Naive B cell (primary cell): ENCODE results near the gene ZSWIM4. TPM values are rescaled to one million over a fixed set of nuclear protein-coding genes. Genes with fewer than 3 reads are reported as not detected.
"Not testable (repeated sequence)": the region's sequence is repeated elsewhere in the genome, so short reads cannot be mapped to it uniquely, and the experiment has no call there.

ENCODE experiments used
- ATAC-seq, 2 donors: fragments of 150-1000 bp; cut with Tn5 transposase; 2 replicates each; pipeline ENCODE4 v1.10.0; 2021; ENCODE audit warnings: low read depth in 2 of 2, mild to moderate bottlenecking in 2 of 2, moderate library complexity in 2 of 2
- DNase-seq: peaks from one replicate; pipeline ENCODE4 v3.0.0; 2022
- H3K27ac Mint-ChIP-seq, 6 donors: one replicate each; pipeline ENCODE4 v1.8.0; 2020 to 2022; ENCODE audit warnings: mild to moderate bottlenecking in 6 of 6, mixed read lengths in 6 of 6, moderate library complexity in 5 of 6, inconsistent platforms in 2 of 6
- H3K27me3 Mint-ChIP-seq, 3 donors: one replicate each; pipeline ENCODE4 v1.8.0; 2021 to 2022; ENCODE audit warnings: mixed read lengths in 3 of 3, mild to moderate bottlenecking in 1 of 3
- H3K36me3 Mint-ChIP-seq, 2 donors: one replicate each; pipeline ENCODE4 v1.8.0; 2020 to 2022; ENCODE audit warnings: mixed read lengths in 2 of 2, inconsistent platforms in 1 of 2, mild to moderate bottlenecking in 1 of 2
- H3K4me1 Mint-ChIP-seq, 3 donors: one replicate each; pipeline ENCODE4 v1.8.0; 2020 to 2022; ENCODE audit warnings: mixed read lengths in 3 of 3, inconsistent platforms in 1 of 3, mild to moderate bottlenecking in 1 of 3, moderate library complexity in 1 of 3
- H3K4me3 Mint-ChIP-seq, 8 donors: one replicate each; pipeline ENCODE4 v1.8.0; 2020 to 2022; ENCODE audit warnings: mild to moderate bottlenecking in 8 of 8, mixed read lengths in 8 of 8, moderate library complexity in 8 of 8, inconsistent platforms in 2 of 8
- H3K9me3 Mint-ChIP-seq, 7 donors: one replicate each; pipeline ENCODE4 v1.8.0; 2020 to 2022; ENCODE audit warnings: mixed read lengths in 7 of 7, mild to moderate bottlenecking in 5 of 7, inconsistent platforms in 2 of 7, moderate library complexity in 1 of 7
- polyA plus RNA-seq, 6 donors: library from polyadenylated mRNA; unstranded; fragments of 300-500 nt; fragmentation: Illumina TruSeq; gene quantifications; one replicate each; pipeline ENCODE4 v1.2.3, GENCODE V29; 2021; ENCODE audit warnings: low read depth in 6 of 6

Gene ZSWIM4
- polyA plus RNA-seq, 6 donors from 2014 or later = 0.65 to 2.2 (median 0.89) TPM; not detected in 1

DNA sequence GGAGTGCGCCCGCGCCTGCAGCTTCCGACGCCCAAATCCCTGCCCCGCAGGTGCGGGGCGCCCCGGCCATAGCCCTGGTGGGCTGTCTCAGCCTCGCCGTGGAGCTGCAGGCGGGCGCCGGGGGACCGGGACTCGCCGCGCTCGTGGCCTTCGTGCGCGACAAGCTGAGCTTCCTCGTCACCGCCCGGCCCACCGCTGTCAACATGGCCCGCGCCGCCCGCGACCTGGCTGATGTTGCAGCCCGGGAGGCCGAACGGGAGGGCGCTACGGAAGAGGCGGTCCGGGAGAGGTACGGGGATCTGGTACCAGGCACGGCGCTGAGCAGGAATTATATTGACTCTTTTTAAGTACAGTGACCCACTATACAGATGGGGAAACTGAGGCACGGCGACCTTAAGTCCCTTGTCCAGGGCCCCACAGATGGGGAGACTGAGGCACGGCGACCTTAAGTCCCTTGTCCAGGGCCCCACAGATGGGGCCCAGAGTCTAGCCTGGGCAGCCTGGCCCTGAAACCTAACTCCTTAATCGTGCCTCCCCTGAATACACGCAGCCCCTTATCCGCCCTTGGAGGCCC, 30.3 kb upstream of the ZSWIM4 start:
- H3K4me3 Mint-ChIP-seq = peak overlapping the region; percentile 79 to 91 (median 86)
- no peaks in the 10 kb centered on the region for H3K27me3 Mint-ChIP-seq
- no peaks in the 10 kb centered on the region for H3K9me3 Mint-ChIP-seq
- no peaks in the 10 kb centered on the region for H3K36me3 Mint-ChIP-seq
- H3K4me1 Mint-ChIP-seq = peaks cover 9 to 24% (median 16%) of the 10 kb centered on the region in 3 donors
- ATAC-seq (peak; percentile 75 to 79), DNase-seq (peak; percentile 34)
- H3K27ac Mint-ChIP-seq = peak overlapping the region in 3 of 6 donors; percentile 26 to 95 (median 89)

DNA sequence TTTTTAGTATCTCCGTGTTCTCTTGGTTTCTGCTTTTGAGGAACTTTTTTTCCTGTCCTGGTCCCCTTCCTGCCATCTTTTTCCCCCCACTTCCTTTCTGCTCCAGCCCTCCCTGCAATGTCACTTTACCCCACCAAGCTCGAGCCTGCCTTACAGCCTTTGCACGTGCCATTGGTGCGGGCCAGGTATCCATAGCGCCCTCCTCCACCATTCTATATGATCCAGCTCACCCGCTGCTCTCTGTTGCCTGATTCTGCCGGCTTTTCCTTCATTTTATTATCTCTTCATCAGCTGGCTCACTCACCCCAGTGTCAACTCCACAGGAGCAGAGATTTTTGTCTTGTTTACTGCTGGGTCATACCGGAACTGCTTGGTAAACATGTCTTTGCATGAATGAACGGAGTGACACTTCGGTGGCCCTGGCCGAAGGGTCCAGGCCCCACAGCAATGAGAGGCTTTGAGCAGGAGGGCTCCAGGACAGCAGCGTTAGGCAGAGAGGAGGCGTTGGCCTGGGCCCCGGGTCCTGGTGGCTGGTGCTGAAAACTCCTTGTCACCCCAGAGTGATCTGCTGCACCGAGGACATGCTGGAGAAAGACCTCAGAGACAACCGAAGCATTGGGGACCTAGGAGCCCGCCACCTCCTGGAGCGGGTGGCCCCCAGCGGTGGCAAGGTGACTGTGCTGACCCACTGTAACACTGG, 29.7 kb upstream of the ZSWIM4 start:
- Mint-ChIP-seq H3K9me3 (no peaks in the 10 kb centered on the region), H3K4me3 (peak overlapping the region; percentile 79 to 91 (median 86)), H3K27me3 (no peaks in the 10 kb centered on the region), H3K4me1 (peaks cover 9 to 24% (median 16%) of the 10 kb centered on the region in 3 donors), H3K36me3 (no peaks in the 10 kb centered on the region), H3K27ac (peak overlapping the region in 4 of 6 donors; percentile 26 to 95 (median 70))
- DNase-seq (no peak), ATAC-seq (no peak)

DNA sequence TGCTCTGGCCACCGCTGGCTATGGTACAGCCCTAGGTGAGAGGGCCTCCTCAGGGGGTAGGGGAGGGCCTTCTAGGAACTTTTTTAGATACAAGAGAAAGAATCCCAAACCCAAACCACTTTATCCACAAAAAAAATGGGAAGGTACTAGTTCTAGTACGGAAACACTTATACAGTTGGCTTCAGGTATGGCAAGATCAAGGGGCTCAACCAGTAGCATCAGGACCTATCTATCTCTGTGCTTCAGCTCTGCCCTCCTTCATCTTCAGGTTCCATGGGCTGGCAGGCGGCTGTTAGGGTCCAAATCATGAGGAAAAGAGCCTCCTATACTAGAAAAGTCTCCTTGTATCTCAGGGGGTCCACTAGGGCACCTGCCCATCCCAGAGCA, 29.2 kb upstream of the ZSWIM4 start:
- DNase-seq (no peak), ATAC-seq (no peak)
- Mint-ChIP-seq H3K27ac (peak overlapping the region in 4 of 6 donors; percentile 20 to 89 (median 36)), H3K36me3 (no peaks in the 10 kb centered on the region), H3K9me3 (no peaks in the 10 kb centered on the region), H3K27me3 (no peaks in the 10 kb centered on the region), H3K4me3 (peak overlapping the region in 7 of 8 donors; percentile 12 to 91 (median 85)), H3K4me1 (peaks cover 9 to 24% (median 16%) of the 10 kb centered on the region in 3 donors)

DNA sequence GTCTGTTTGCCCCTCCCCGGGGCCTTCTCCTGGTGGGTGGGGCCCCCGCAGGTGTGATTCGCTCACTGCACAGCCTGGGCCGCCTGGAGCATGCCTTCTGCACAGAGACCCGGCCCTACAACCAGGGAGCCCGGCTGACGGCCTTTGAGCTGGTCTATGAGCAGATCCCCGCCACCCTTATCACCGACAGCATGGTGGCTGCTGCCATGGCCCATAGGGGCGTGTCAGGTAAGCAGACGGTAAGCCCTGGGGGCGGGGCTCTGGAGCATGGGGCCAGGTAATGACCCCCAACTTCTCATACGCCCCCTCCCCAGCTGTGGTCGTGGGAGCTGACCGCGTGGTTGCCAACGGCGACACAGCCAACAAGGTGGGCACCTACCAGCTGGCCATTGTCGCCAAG, 26.7 kb upstream of the ZSWIM4 start:
- Mint-ChIP-seq H3K27me3 (no peaks in the 10 kb centered on the region), H3K36me3 (no peaks in the 10 kb centered on the region), H3K27ac (no peak overlapping the region), H3K9me3 (no peaks in the 10 kb centered on the region), H3K4me3 (peak overlapping the region in 1 of 8 donors; percentile 77), H3K4me1 (peaks cover 9 to 18% (median 12%) of the 10 kb centered on the region in 3 donors)
- no peak for ATAC-seq
- DNase-seq = no peak

DNA sequence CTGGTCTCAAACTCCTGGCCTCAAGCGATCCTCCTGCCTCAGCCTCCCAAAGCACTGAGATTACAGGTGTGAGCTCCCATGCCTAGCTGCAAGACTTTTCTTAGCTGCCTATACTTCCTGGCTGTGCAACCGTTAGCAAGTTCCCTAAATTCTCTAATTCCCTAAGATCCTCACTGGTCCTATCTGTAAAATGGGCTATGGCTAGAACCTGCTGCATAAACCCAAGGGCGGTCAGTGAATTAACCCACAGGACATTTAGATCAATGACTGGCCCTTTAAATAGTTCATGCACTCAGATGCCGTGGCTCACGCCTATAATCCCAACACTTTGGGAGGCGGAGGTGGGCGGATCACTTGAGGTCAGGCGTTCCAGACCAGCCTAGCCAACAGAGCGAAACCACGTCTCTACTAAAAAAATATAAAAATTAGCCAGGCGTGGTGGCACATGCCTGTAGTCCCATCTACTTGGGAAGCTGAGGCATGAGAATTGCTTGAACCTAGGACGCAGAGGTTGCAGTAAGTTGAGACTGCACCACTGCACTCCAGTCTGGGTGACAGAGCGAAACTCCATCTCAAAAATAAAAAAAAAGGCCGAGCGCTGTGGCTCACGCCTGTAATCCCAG, 25.1 kb upstream of the ZSWIM4 start:
- no peak for ATAC-seq
- H3K27me3 Mint-ChIP-seq = no peaks in the 10 kb centered on the region
- no peaks in the 10 kb centered on the region for H3K9me3 Mint-ChIP-seq
- peaks cover 18 to 24% (median 20%) of the 10 kb centered on the region in 3 donors for H3K4me1 Mint-ChIP-seq
- no peak overlapping the region for H3K4me3 Mint-ChIP-seq
- H3K36me3 Mint-ChIP-seq = no peaks in the 10 kb centered on the region
- no peak for DNase-seq
- H3K27ac Mint-ChIP-seq = no peak overlapping the region

DNA sequence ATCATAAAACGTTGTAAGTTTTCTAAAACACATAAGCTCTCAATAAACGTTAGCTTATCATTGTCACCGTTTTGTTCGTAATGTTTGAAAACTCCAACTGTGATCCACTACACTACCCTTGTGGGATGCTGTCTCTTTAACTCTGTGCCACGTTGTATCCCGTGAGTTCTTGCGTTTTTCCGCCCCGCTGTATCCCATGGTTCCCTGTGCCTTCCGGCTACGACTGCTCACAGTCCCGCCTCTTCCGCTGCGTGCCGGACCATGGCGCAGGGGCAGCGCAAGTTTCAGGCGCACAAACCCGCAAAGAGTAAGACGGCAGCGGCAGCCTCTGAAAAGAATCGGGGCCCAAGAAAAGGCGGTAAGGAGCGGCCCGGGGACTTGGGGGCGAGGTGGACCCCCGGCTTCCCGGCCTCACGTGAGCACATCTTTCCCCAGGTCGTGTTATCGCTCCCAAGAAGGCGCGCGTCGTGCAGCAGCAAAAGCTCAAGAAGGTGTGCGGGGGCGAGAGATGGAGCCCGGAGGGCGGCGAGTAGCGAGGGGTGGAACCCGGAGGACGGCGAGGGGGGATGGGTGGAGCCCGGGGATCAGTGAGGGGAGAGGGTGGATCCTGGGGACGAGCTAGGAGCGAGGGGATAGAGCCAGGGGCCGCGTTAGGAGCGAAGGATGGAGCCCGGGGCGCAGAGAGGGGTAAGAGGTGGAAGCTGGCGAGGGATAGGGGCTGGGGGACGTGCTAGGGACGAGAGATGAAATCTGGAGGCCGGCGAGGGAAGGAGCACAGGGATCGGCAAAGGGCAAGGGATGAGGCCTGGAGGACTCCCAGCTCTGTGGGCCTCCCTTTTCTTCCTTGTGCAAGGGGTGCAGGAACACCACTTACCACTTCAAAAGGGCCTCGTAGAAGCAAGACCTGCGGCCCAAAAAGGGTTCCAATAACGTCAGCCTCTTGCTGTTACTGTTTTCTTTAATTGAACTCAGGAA, 20.7 kb upstream of the ZSWIM4 start, which contains the start of gene C19orf53:
Gene C19orf53 (plus strand): TSS at position 240 of the 975 bp plus-strand sequence. CDS start 22 bp downstream, at position 262.
- DNase-seq (peak; percentile 84), ATAC-seq (peak; percentile 99 to 100)
- H3K4me3 Mint-ChIP-seq = peak within 1 kb of the TSS; percentile 88 to 100 (median 99)
- no peaks in the 10 kb centered on the region for H3K27me3 Mint-ChIP-seq
- H3K27ac Mint-ChIP-seq = peak within 1 kb of the TSS; percentile 92 to 99 (median 98)
- peaks cover 26 to 34% (median 30%) of the 10 kb centered on the region in 3 donors for H3K4me1 Mint-ChIP-seq
- peaks cover 0 to 7% of the 10 kb centered on the region in 2 donors for H3K36me3 Mint-ChIP-seq
- H3K9me3 Mint-ChIP-seq = no peaks in the 10 kb centered on the region

DNA sequence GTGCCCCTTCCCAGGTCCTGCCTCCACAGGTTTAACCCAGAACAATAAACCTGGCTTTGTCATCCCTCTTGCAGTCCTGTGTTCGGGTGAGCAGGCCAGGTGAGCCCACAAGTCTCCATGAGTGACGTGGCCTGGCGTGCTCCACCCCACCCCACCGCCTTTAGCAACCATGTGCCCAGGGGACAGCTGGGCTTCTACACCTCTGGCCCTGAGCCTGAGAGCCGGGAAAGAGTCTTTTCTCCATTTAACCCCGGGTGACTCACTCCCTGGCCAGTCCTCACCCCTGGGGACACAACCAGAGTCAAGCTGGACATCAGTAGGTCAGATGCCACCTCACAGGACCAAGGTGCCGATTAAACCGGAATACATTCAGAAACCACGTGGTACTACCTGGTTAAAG, 16.8 kb upstream of the ZSWIM4 start:
- Mint-ChIP-seq H3K4me1 (peaks cover 26 to 34% (median 30%) of the 10 kb centered on the region in 3 donors), H3K36me3 (peaks cover 0 to 7% of the 10 kb centered on the region in 2 donors), H3K4me3 (peak overlapping the region in 1 of 8 donors; percentile 22), H3K27me3 (no peaks in the 10 kb centered on the region), H3K9me3 (no peaks in the 10 kb centered on the region), H3K27ac (peak overlapping the region in 1 of 6 donors; percentile 56)
- DNase-seq (no peak), ATAC-seq (no peak)

DNA sequence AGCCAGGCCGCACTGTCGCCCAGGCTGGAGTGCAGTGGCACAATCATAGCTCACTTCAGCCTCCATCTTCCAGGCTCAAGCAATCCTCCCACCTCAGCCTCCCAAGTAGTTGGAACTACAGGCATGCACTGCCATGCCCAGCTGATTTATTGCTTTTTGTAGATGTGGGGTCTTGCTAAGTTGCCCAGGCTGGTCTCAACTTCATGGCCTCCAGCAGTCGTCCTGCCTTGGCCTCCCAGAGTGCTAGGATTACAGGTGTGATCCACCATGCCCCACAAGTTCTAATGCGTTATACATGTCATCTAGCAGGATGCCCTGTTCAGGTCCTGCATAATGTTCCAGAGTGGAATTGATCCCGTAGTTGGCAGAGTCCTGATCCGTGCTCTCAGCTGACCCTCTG, 16.4 kb upstream of the ZSWIM4 start:
- Mint-ChIP-seq H3K4me1 (peaks cover 26 to 34% (median 30%) of the 10 kb centered on the region in 3 donors), H3K9me3 (no peaks in the 10 kb centered on the region), H3K27ac (peak overlapping the region in 1 of 6 donors; percentile 77), H3K36me3 (peaks cover 0 to 7% of the 10 kb centered on the region in 2 donors), H3K27me3 (no peaks in the 10 kb centered on the region), H3K4me3 (no peak overlapping the region)
- DNase-seq = no peak
- ATAC-seq = no peak

DNA sequence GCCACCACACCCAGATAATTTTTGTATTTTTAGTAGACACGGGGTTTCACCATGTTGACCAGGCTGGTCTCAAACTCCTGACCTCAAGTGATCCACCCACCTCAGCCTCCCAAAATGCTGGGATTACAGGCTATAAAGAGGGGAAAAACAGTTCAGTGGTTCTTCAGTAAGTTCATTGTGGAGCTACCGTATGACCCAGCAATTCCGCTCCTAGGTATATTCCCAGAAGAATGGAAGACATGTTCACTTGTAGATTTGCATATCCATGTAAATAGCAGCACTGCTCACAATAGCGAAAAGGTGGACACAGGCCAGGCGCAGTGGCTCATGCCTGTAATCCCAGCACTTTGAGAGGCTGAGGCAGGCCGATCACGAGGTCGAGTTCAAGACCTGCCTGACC, 15.4 kb upstream of the ZSWIM4 start:
- ATAC-seq, H3K36me3 Mint-ChIP-seq, H3K27ac Mint-ChIP-seq, H3K4me3 Mint-ChIP-seq, H3K9me3 Mint-ChIP-seq, H3K27me3 Mint-ChIP-seq, DNase-seq: not testable (repeated sequence)
- peaks cover 18 to 27% (median 24%) of the 10 kb centered on the region in 3 donors for H3K4me1 Mint-ChIP-seq

DNA sequence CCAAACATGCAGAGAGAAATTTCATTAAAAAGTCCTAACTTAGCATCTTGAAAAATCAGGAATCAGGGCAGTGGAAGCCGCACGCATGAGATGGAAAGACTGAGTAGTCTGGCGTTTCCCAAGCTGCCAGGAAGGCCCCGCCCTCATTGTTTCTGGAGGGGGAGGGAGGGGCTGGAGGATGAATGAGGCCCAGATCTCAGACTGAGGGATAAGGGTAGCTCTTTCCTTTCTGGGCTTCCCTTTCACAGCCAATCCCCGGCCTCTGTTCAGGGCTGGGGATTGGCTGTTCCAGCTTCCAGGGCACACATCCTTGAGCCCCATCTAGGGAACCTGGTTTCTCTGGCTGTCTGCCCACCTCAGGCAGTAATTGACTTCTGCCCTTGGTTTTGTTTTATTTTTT, 13.7 kb upstream of the ZSWIM4 start:
- Mint-ChIP-seq H3K27ac (no peak overlapping the region), H3K27me3 (no peaks in the 10 kb centered on the region), H3K4me1 (peaks cover 8 to 16% (median 13%) of the 10 kb centered on the region in 3 donors), H3K36me3 (peaks cover 0 to 4% of the 10 kb centered on the region in 2 donors), H3K9me3 (no peaks in the 10 kb centered on the region), H3K4me3 (no peak overlapping the region)
- DNase-seq (no peak), ATAC-seq (no peak)

DNA sequence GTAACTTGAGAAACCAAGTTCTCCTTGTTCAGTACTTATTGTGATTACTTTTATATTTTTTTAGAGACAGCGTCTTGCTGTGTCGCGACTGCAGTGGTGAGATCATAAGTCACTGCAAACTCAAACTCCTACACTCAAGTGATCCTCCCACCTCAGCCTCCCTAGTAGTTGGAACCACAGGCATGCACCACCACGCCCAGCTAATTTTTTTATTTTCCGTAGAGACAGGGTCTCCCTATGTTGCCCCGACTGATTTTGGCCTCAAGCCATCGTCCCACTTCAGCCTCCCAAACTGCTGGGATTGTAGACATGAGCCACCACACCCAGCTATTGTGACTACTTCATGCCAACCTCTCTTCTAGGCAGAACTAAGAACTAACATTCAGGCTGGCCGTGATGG, 12.7 kb upstream of the ZSWIM4 start:
- H3K36me3 Mint-ChIP-seq = no peaks in the 10 kb centered on the region

DNA sequence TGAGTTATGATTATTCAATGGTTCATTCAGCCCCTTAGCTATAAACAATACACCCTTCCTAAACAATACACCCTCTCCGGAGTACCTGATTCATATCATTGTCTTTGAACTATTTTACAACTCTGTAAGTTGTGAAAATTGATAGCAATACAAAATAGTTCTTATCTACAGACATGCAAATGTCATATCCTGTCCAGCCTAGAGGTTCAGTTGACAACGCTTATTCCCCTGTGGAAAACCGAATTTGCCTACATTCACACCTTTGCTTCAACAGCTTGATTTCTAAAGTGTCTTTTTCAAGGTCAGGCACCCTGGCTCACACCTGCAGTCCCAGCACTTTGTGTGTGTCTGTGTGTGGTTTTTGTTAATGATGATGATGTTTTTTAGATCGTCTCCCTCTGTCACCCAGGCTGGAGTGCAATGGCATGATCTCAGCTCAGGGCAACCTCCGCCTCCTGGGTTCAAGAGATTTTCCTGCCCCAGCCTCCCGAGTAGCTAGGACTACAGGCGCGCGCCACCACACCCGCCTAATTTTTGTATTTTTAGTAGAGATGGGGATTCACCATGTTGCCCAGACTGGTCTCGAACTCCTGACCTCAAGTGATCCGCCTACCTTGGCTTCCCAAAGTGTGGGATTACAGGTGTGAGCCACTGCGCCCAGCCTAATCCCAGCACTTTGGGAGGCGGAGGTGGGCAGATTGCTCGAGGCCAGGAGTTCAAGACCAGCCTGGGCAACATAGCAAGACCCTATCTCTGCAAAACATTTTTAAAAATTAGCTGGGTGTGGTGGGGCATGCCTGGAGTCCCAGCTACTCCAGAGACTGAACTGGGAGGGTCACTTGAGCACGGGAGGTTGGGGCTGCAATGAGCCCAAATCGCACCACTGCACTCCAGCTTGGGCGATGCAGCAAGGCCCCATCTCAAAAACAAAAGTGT, 11.4 kb upstream of the ZSWIM4 start:
- Mint-ChIP-seq H3K4me3 (peak overlapping the region in 1 of 8 donors; percentile 52), H3K9me3 (no peaks in the 10 kb centered on the region), H3K27ac (peak overlapping the region in 2 of 6 donors; percentile 33 to 58), H3K4me1 (peaks cover 13 to 25% (median 25%) of the 10 kb centered on the region in 3 donors), H3K27me3 (no peaks in the 10 kb centered on the region), H3K36me3 (no peaks in the 10 kb centered on the region)
- peak in 1 of 2 donors; percentile 45 for ATAC-seq
- no peak for DNase-seq

More for the DNA sequence above, 12.7 kb upstream of the ZSWIM4 start:
- H3K27me3 Mint-ChIP-seq = no peaks in the 10 kb centered on the region
- peaks cover 7 to 16% (median 12%) of the 10 kb centered on the region in 3 donors for H3K4me1 Mint-ChIP-seq
- peak overlapping the region in 1 of 8 donors; percentile 37 for H3K4me3 Mint-ChIP-seq
- H3K9me3 Mint-ChIP-seq = no peaks in the 10 kb centered on the region
- peak overlapping the region in 2 of 6 donors; percentile 49 to 76 for H3K27ac Mint-ChIP-seq
- no peak for ATAC-seq
- no peak for DNase-seq
